Endothelial cell of umbilical vein (primary cell): ENCODE results near the gene REEP1.

Experiments used
- CTCF ChIP-seq, 2 donors: IDR thresholded peaks; 1 replicate in 1 of 2; 2 replicates in 1 of 2; pipeline ENCODE4 v1.5.1; 2011; ENCODE audit warnings: low read length in 2 of 2, mild to moderate bottlenecking in 2 of 2, moderate library complexity in 2 of 2, control low read depth in 1 of 2, inconsistent platforms in 1 of 2, low read depth in 1 of 2; ENCODE audit not compliant: insufficient read depth in 1 of 2; ENCODE audit errors: extremely low read depth in 1 of 2
- EZH2 ChIP-seq: IDR thresholded peaks from 2 replicates; pipeline ENCODE4 v1.6.1; 2012; ENCODE audit warnings: borderline replicate concordance, low read depth, mild to moderate bottlenecking, moderate library complexity, low read length, inconsistent platforms; ENCODE audit not compliant: severe bottlenecking
- MYC ChIP-seq: IDR thresholded peaks from one replicate; pipeline ENCODE4 v1.6.1; 2011; ENCODE audit warnings: mild to moderate bottlenecking, low read depth, low read length
- POLR2A ChIP-seq: IDR thresholded peaks from 2 replicates; pipeline ENCODE4 v1.6.1; 2012; ENCODE audit warnings: low read depth, mild to moderate bottlenecking, control low read depth, low read length
- POLR2AphosphoS5 ChIP-seq: IDR thresholded peaks from 2 replicates; pipeline ENCODE4 v1.6.1; 2012; ENCODE audit warnings: low read depth, mild to moderate bottlenecking, control low read depth, low read length, moderate library complexity; ENCODE audit not compliant: insufficient read depth

- TF ChIP-seq CTCF (IDR thresholded peaks at IDR 0.05; ENCODE audit: extremely low read depth in 1 of 2, insufficient read depth in 1 of 2, low read depth in 1 of 2, low read length in 2 of 2) (no peak), POLR2AphosphoS5 (no peak), EZH2 (no peak), POLR2A (no peak), MYC (no peak)
These were observed 27.5 kb upstream of the REEP1 start for GRCh38 chr2:86364894-86365293.
